ENCODE data around the gene TAF11L8.
"Not testable (repeated sequence)": the region's sequence is repeated elsewhere in the genome, so short reads cannot be mapped to it uniquely, and the experiment has no call there.

The TAF11L8 gene

GRCh38 chr5:17604951-17605350 lies 14.2 kb upstream of the TAF11L8 start:
- no peak for TF ChIP-seq CTCF (IDR thresholded peaks at IDR 0.05; ENCODE audit: low read length, missing control alignments)
- H3K4me3 ChIP-seq (replicated peaks; ENCODE audit: low read depth, low read length): no peak overlapping the region
- DNase-seq (ENCODE audit: low read depth): no peak

- not testable (repeated sequence) for DNase-seq (ENCODE audit: low read depth); H3K4me3 ChIP-seq (replicated peaks; ENCODE audit: low read depth, low read length)
Measured at GRCh38 chr5:17603880-17604279, 13.1 kb upstream of the TAF11L8 start, which contains the start of gene TAF11L11. Gene TAF11L11 (plus strand): TSS chr5:17604183.

DNA sequence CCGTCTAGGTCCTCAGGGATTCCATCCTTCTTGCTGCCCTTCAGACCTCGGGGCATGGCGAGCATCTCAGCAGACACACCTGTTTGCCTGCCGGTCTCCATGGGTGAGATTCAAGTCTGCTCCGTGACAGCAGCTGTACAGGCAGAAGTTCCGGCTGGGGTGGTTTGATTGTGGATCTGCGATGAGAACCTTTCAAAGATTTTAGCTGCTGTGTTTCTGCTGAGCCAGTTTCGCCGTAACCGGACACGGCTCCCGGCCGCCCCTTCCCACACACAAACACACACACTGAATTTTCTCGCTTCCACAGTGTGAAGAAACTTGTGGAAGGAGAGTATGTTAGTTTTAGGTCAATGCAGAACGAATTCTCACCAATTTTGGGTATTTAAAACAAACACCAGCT lies 7.0 kb upstream of the TAF11L8 start, which contains the start of gene TAF11L10:
Gene TAF11L10, minus strand, starts transcription at position 101 of the 400 bp plus-strand sequence.
- not testable (repeated sequence) for H3K4me3 ChIP-seq (replicated peaks; ENCODE audit: low read depth, low read length); DNase-seq (ENCODE audit: low read depth)

GRCh38 chr5:17594255-17594654 lies 3.5 kb upstream of the TAF11L8 start, which contains the start of gene TAF11L9:
Gene TAF11L9 (minus strand): TSS chr5:17594394.
- not testable (repeated sequence) for DNase-seq (ENCODE audit: low read depth); H3K4me3 ChIP-seq (replicated peaks; ENCODE audit: low read depth, low read length)

GRCh38 chr5:17585658-17586057 lies 5.1 kb downstream of the TAF11L8 start, which contains the start of gene TAF11L7:
Gene TAF11L7 (minus strand): TSS chr5:17585758.
- not testable (repeated sequence) for H3K4me3 ChIP-seq (replicated peaks; ENCODE audit: low read depth, low read length); DNase-seq (ENCODE audit: low read depth)

All from fibroblast of pulmonary artery (primary cell).